Measurements from ENCODE around the gene WDR45B.

The WDR45B gene

GRCh38 chr17:82664701-82665182 lies 16.5 kb upstream of the WDR45B start:
- no peak for TF ChIP-seq CTCF (IDR thresholded peaks at IDR 0.05; ENCODE audit: low read depth, low read length, missing control alignments)
- no peak overlapping the region for H3K4me3 ChIP-seq (ENCODE audit: low read depth, low read length)
- DNase-seq (ENCODE audit: low read depth) = no peak
- in situ Hi-C loops (cut with HindIII; ENCODE audit: low sequenced_read_pairs) = no loop called here

GRCh38 chr17:82664276-82664575 lies 16.0 kb upstream of the WDR45B start:
- no peak for TF ChIP-seq CTCF (IDR thresholded peaks at IDR 0.05; ENCODE audit: low read depth, low read length, missing control alignments)
- in situ Hi-C loops (cut with HindIII; ENCODE audit: low sequenced_read_pairs) = no loop called here
- H3K4me3 ChIP-seq (ENCODE audit: low read depth, low read length) = no peak overlapping the region
- DNase-seq (ENCODE audit: low read depth) = no peak

GRCh38 chr17:82663381-82664275 lies 15.4 kb upstream of the WDR45B start:
- no peak overlapping the region for H3K4me3 ChIP-seq (ENCODE audit: low read depth, low read length)
- TF ChIP-seq CTCF (IDR thresholded peaks at IDR 0.05; ENCODE audit: low read depth, low read length, missing control alignments) = no peak
- no peak for DNase-seq (ENCODE audit: low read depth)
- in situ Hi-C loops (cut with HindIII; ENCODE audit: low sequenced_read_pairs) = no loop called here

- in situ Hi-C loops (cut with HindIII; ENCODE audit: low sequenced_read_pairs) = no loop called here
- no peak for TF ChIP-seq CTCF (IDR thresholded peaks at IDR 0.05; ENCODE audit: low read depth, low read length, missing control alignments)
- no peak overlapping the region for H3K4me3 ChIP-seq (ENCODE audit: low read depth, low read length)
- DNase-seq (ENCODE audit: low read depth) = no peak
Measured at GRCh38 chr17:82662711-82663261, 14.5 kb upstream of the WDR45B start.

- TF ChIP-seq CTCF (IDR thresholded peaks at IDR 0.05; ENCODE audit: low read depth, low read length, missing control alignments) = no peak
- H3K4me3 ChIP-seq (ENCODE audit: low read depth, low read length) = no peak overlapping the region
- no peak for DNase-seq (ENCODE audit: low read depth)
- in situ Hi-C loops (cut with HindIII; ENCODE audit: low sequenced_read_pairs) = no loop called here
Measured at GRCh38 chr17:82661717-82662683, 13.8 kb upstream of the WDR45B start.

- H3K4me3 ChIP-seq (ENCODE audit: low read depth, low read length) = no peak overlapping the region
- no peak for TF ChIP-seq CTCF (IDR thresholded peaks at IDR 0.05; ENCODE audit: low read depth, low read length, missing control alignments)
- no peak for DNase-seq (ENCODE audit: low read depth)
- in situ Hi-C loops (cut with HindIII; ENCODE audit: low sequenced_read_pairs) = no loop called here
Measured at GRCh38 chr17:82659886-82660285, 11.6 kb upstream of the WDR45B start.
